PC-9 (cell line): Measurements from ENCODE around the gene IVNS1ABP.

Source experiments
- EZH2 ChIP-seq: fragments of 200-600 bp; sonication (generic); IDR thresholded peaks from 2 replicates; pipeline ENCODE4 v1.8.0; 2017; ENCODE audit warnings: antibody characterized with exemption, low read depth
- TF ChIP-seq, protein P1 (sequence below): fragments of 200-600 bp; sonication (generic); conservative IDR thresholded peaks from 2 replicates; pipeline ENCODE4 v1.6.1; 2017; ENCODE audit warnings: mixed run types, antibody characterized with exemption, mild to moderate bottlenecking, moderate library complexity

DNA sequence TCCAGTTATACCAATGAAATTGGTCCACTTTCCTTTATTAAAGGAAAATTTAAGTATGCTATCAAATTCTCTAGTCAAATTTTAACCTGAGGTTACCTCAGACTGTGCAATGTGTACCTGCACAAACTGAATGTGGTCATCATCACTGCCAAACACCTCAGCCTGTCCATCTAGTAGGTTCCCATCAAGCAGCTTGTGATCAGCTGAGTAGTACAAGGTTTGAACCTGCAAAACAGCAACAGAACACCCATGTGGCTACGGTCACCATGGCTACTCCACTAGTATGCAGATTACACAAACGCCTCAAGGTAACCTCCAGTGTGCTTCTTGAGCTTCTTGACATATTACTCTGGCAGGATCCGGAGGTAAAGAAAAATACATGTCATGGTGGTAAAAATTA, 11.6 kb downstream of the IVNS1ABP start:
- TF ChIP-seq EZH2 = no peak
- TF ChIP-seq, protein P1, sequence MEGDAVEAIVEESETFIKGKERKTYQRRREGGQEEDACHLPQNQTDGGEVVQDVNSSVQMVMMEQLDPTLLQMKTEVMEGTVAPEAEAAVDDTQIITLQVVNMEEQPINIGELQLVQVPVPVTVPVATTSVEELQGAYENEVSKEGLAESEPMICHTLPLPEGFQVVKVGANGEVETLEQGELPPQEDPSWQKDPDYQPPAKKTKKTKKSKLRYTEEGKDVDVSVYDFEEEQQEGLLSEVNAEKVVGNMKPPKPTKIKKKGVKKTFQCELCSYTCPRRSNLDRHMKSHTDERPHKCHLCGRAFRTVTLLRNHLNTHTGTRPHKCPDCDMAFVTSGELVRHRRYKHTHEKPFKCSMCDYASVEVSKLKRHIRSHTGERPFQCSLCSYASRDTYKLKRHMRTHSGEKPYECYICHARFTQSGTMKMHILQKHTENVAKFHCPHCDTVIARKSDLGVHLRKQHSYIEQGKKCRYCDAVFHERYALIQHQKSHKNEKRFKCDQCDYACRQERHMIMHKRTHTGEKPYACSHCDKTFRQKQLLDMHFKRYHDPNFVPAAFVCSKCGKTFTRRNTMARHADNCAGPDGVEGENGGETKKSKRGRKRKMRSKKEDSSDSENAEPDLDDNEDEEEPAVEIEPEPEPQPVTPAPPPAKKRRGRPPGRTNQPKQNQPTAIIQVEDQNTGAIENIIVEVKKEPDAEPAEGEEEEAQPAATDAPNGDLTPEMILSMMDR = no peak
